Tibial nerve (tissue), 4 donors: ENCODE results near the gene TAF1C. TPM values are rescaled to one million over a fixed set of nuclear protein-coding genes. Genes with fewer than 3 reads are reported as not detected.

ENCODE experiments used
- DNase-seq, 2 donors: peaks; one replicate each; pipeline ENCODE4 v3.0.0-alpha.2; 2019; ENCODE audit warnings: low spot score in 2 of 2
- H3K27ac ChIP-seq, 4 donors: fragments of 200-600 bp; sonication (generic) in 3 of 4; one replicate each; pipeline ENCODE4 v1.5.1; 2017 to 2019; ENCODE audit warnings: mild to moderate bottlenecking in 1 of 4
- H3K27me3 ChIP-seq, 2 donors: fragments of 200-600 bp; sonication (generic) in 1 of 2; one replicate each; pipeline versions ENCODE4 v1.5.1 to v1.6.0; 2017 to 2019
- H3K36me3 ChIP-seq, 3 donors: fragments of 200-600 bp; sonication (generic); one replicate each; pipeline ENCODE4 v1.5.1; 2018 to 2019
- H3K4me1 ChIP-seq, 4 donors: fragments of 200-600 bp; sonication (generic) in 3 of 4; one replicate each; pipeline ENCODE4 v1.5.1; 2017 to 2019
- H3K4me3 ChIP-seq, 4 donors: fragments of 200-600 bp; sonication (generic) in 3 of 4; one replicate each; pipeline ENCODE4 v1.5.1; 2017 to 2019; ENCODE audit warnings: mild to moderate bottlenecking in 1 of 4, moderate library complexity in 1 of 4
- H3K9me3 ChIP-seq, 4 donors: fragments of 200-600 bp; sonication (generic) in 3 of 4; one replicate each; pipeline ENCODE4 v1.5.1; 2017 to 2019
- EP300 ChIP-seq, 2 donors: sonication (generic); formaldehyde crosslinking; IDR thresholded peaks; one replicate each; pipeline ENCODE4 v1.6.1; 2017; ENCODE audit warnings: antibody characterized with exemption in 2 of 2, mild to moderate bottlenecking in 1 of 2
- POLR2A ChIP-seq, 2 donors: fragments of 450-650 bp; IDR thresholded peaks; one replicate each; pipeline ENCODE4 v1.6.1; 2017; ENCODE audit warnings: antibody characterized with exemption in 2 of 2, mild to moderate bottlenecking in 2 of 2, moderate library complexity in 2 of 2
- WGBS, 2 donors: methylation state at CpG; one replicate each; pipeline ENCODE4 v1.1.5; 2018; 5-methylcytosine and 5-hydroxymethylcytosine counted together
- total RNA-seq, 4 donors: library from RNA; depleted of rRNA; stranded (reverse); fragments of >200 nt; gene quantifications; one replicate each; pipeline ENCODE4 v1.1.0, GENCODE V29; 2016
- TF ChIP-seq, protein P1 (sequence below), 5 experiments: fragments of 200-600 bp in 3 of 5; fragments of 450-650 bp in 2 of 5; sonication (generic) in 3 of 5; IDR thresholded peaks; one replicate each; pipeline ENCODE4 v1.5.1; 2016 to 2019; ENCODE audit warnings: antibody characterized with exemption in 5 of 5, mild to moderate bottlenecking in 3 of 5, moderate library complexity in 2 of 5

The TAF1C gene
- total RNA-seq, 4 donors from 2014 or later = 50.7 to 109 (median 73.9) TPM

GRCh38 chr16:84138500-84138823 lies 48.4 kb downstream of the TAF1C start:
- 54 to 58% methylated on average over 2 of the region's 2 CpGs for WGBS, 2 donors
- Histone ChIP-seq H3K36me3 (no peaks in the 10 kb centered on the region), H3K4me3 (no peak overlapping the region), H3K4me1 (peaks cover 0 to 19% (median under 1%) of the 10 kb centered on the region in 4 donors), H3K27ac (peak overlapping the region in 2 of 4 donors; percentile 17 to 64), H3K9me3 (no peaks in the 10 kb centered on the region), H3K27me3 (no peaks in the 10 kb centered on the region)
- TF ChIP-seq, protein P1, sequence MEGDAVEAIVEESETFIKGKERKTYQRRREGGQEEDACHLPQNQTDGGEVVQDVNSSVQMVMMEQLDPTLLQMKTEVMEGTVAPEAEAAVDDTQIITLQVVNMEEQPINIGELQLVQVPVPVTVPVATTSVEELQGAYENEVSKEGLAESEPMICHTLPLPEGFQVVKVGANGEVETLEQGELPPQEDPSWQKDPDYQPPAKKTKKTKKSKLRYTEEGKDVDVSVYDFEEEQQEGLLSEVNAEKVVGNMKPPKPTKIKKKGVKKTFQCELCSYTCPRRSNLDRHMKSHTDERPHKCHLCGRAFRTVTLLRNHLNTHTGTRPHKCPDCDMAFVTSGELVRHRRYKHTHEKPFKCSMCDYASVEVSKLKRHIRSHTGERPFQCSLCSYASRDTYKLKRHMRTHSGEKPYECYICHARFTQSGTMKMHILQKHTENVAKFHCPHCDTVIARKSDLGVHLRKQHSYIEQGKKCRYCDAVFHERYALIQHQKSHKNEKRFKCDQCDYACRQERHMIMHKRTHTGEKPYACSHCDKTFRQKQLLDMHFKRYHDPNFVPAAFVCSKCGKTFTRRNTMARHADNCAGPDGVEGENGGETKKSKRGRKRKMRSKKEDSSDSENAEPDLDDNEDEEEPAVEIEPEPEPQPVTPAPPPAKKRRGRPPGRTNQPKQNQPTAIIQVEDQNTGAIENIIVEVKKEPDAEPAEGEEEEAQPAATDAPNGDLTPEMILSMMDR (IDR thresholded peaks at IDR 0.05) = no peak
- TF ChIP-seq POLR2A (IDR thresholded peaks at IDR 0.05) (no peak), EP300 (IDR thresholded peaks at IDR 0.05) (no peak)
- no peak for DNase-seq

DNA sequence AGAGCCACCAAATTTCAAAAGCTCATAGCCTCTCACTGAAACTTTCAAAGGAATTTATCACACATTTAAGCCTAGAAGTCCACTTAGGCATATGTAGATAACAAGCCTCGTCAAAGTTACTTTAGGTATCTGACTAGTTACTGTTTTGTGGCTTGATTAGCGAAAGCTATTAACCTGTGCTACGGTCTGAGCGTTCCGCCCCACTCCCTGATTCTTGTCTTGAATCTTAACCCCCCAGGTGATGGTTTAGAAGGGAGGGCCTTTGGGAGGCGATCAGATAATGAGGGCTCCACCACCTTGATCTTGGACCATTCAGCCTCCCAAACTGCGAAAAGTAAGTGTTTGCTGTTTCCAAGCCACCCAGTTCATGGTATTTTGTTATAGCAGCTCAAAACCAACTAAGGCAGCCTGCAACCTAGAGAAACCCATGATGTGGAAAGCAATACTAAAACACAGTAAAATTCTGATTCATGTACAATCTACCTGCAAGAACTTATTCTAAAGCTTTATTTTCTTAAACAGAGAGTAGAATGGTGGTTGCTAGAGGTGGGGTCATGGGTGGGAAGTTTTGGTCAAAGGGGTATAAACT lies 49.0 kb downstream of the TAF1C start:
- H3K9me3 ChIP-seq = no peaks in the 10 kb centered on the region
- H3K27ac ChIP-seq = no peak overlapping the region
- no peak for DNase-seq
- H3K27me3 ChIP-seq = no peaks in the 10 kb centered on the region
- 88 to 89% methylated on average over 7 of the region's 7 CpGs for WGBS, 2 donors
- no peaks in the 10 kb centered on the region for H3K36me3 ChIP-seq
- peaks cover 0 to 16% (median 0%) of the 10 kb centered on the region in 4 donors for H3K4me1 ChIP-seq
- TF ChIP-seq EP300 (IDR thresholded peaks at IDR 0.05) (no peak), POLR2A (IDR thresholded peaks at IDR 0.05) (no peak)
- TF ChIP-seq, protein P1 (IDR thresholded peaks at IDR 0.05) = no peak
- H3K4me3 ChIP-seq = no peak overlapping the region

DNA sequence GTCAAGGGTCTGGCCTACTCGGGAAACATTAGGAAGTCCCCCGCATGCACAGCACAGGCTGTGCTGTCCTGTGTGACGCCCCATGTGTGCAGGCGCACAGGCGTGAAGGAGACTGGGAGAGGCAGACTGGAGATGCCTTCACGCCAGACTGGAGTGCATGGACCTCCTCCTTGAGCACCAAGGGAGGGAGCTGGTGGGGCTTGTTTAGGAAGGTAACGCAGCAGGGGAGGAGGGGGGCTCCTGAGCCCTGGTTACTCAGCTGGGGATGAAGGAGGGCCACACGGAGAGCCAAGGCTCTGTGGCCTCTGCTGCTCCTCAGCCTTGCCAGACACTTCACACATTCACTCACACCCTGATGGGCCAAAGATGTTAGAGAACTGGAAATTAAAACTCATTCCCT lies 49.6 kb downstream of the TAF1C start:
- no peaks in the 10 kb centered on the region for H3K27me3 ChIP-seq
- H3K4me3 ChIP-seq = no peak overlapping the region
- no peaks in the 10 kb centered on the region for H3K36me3 ChIP-seq
- H3K4me1 ChIP-seq = peaks cover 0 to 16% (median 0%) of the 10 kb centered on the region in 4 donors
- no peaks in the 10 kb centered on the region for H3K9me3 ChIP-seq
- 67 to 83% methylated on average over 8 of the region's 8 CpGs for WGBS, 2 donors
- H3K27ac ChIP-seq = no peak overlapping the region
- TF ChIP-seq POLR2A (IDR thresholded peaks at IDR 0.05) (no peak), EP300 (IDR thresholded peaks at IDR 0.05) (no peak)
- TF ChIP-seq, protein P1 (IDR thresholded peaks at IDR 0.05) = no peak
- no peak for DNase-seq

- Histone ChIP-seq H3K36me3 (no peaks in the 10 kb centered on the region), H3K9me3 (no peaks in the 10 kb centered on the region), H3K27me3 (no peaks in the 10 kb centered on the region), H3K4me3 (no peak overlapping the region), H3K4me1 (peaks cover 0 to 16% (median 0%) of the 10 kb centered on the region in 4 donors), H3K27ac (no peak overlapping the region)
- no peak for DNase-seq
- no peak for TF ChIP-seq POLR2A (IDR thresholded peaks at IDR 0.05)
- no peak for TF ChIP-seq EP300 (IDR thresholded peaks at IDR 0.05)
- TF ChIP-seq, protein P1 (IDR thresholded peaks at IDR 0.05) = no peak
- 72 to 82% methylated on average over 11 of the region's 11 CpGs for WGBS, 2 donors
These were observed 50.3 kb downstream of the TAF1C start for GRCh38 chr16:84136331-84137125.
